Tibial nerve (tissue), 4 donors: ENCODE measurements around the gene ABCG2. TPM values are rescaled to one million over a fixed set of nuclear protein-coding genes. Genes with fewer than 3 reads are reported as not detected.

Source experiments
- DNase-seq, 2 donors: peaks; one replicate each; pipeline ENCODE4 v3.0.0-alpha.2; 2019; ENCODE audit warnings: low spot score in 2 of 2
- H3K27ac ChIP-seq, 4 donors: fragments of 200-600 bp; sonication (generic) in 3 of 4; one replicate each; pipeline ENCODE4 v1.5.1; 2017 to 2019; ENCODE audit warnings: mild to moderate bottlenecking in 1 of 4
- H3K27me3 ChIP-seq, 2 donors: fragments of 200-600 bp; sonication (generic) in 1 of 2; one replicate each; pipeline versions ENCODE4 v1.5.1 to v1.6.0; 2017 to 2019
- H3K36me3 ChIP-seq, 3 donors: fragments of 200-600 bp; sonication (generic); one replicate each; pipeline ENCODE4 v1.5.1; 2018 to 2019
- H3K4me1 ChIP-seq, 4 donors: fragments of 200-600 bp; sonication (generic) in 3 of 4; one replicate each; pipeline ENCODE4 v1.5.1; 2017 to 2019
- H3K4me3 ChIP-seq, 4 donors: fragments of 200-600 bp; sonication (generic) in 3 of 4; one replicate each; pipeline ENCODE4 v1.5.1; 2017 to 2019; ENCODE audit warnings: mild to moderate bottlenecking in 1 of 4, moderate library complexity in 1 of 4
- H3K9me3 ChIP-seq, 4 donors: fragments of 200-600 bp; sonication (generic) in 3 of 4; one replicate each; pipeline ENCODE4 v1.5.1; 2017 to 2019
- EP300 ChIP-seq, 2 donors: sonication (generic); formaldehyde crosslinking; IDR thresholded peaks; one replicate each; pipeline ENCODE4 v1.6.1; 2017; ENCODE audit warnings: antibody characterized with exemption in 2 of 2, mild to moderate bottlenecking in 1 of 2
- POLR2A ChIP-seq, 2 donors: fragments of 450-650 bp; IDR thresholded peaks; one replicate each; pipeline ENCODE4 v1.6.1; 2017; ENCODE audit warnings: antibody characterized with exemption in 2 of 2, mild to moderate bottlenecking in 2 of 2, moderate library complexity in 2 of 2
- WGBS, 2 donors: methylation state at CpG; one replicate each; pipeline ENCODE4 v1.1.5; 2018; 5-methylcytosine and 5-hydroxymethylcytosine counted together
- total RNA-seq, 4 donors: library from RNA; depleted of rRNA; stranded (reverse); fragments of >200 nt; gene quantifications; one replicate each; pipeline ENCODE4 v1.1.0, GENCODE V29; 2016
- TF ChIP-seq, protein P1 (sequence below), 5 experiments: fragments of 200-600 bp in 3 of 5; fragments of 450-650 bp in 2 of 5; sonication (generic) in 3 of 5; IDR thresholded peaks; one replicate each; pipeline ENCODE4 v1.5.1; 2016 to 2019; ENCODE audit warnings: antibody characterized with exemption in 5 of 5, mild to moderate bottlenecking in 3 of 5, moderate library complexity in 2 of 5

Gene ABCG2
- total RNA-seq, 4 donors from 2014 or later, result 5.3 to 12.0 (median 8.2) TPM

DNA sequence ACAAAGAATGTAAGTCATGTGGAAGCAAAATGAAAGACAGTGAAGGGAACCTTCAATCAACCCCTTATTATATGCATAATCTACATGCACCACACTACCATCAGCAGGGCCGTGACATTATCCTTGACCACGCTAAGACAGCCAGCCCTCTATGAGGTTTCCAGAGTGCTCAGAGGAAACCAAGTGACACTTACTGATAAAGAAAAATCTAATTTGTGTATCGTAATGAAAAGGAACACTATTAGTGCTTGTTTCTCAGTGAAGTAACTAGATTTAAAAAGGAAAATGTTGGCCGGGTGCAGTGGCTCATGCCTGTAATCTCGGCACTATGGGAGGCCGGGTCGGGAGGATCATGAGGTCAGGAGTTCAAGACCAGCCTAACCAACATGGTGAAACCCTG lies 56.4 kb downstream of the ABCG2 start:
- Histone ChIP-seq H3K4me1 (peaks cover 0 to 3% (median 0%) of the 10 kb centered on the region in 4 donors), H3K27me3 (no peaks in the 10 kb centered on the region), H3K27ac (no peak overlapping the region), H3K4me3 (no peak overlapping the region), H3K9me3 (no peaks in the 10 kb centered on the region), H3K36me3 (no peaks in the 10 kb centered on the region)
- 84 to 87% methylated on average over 7 of the region's 7 CpGs for WGBS, 2 donors
- TF ChIP-seq, protein P1, sequence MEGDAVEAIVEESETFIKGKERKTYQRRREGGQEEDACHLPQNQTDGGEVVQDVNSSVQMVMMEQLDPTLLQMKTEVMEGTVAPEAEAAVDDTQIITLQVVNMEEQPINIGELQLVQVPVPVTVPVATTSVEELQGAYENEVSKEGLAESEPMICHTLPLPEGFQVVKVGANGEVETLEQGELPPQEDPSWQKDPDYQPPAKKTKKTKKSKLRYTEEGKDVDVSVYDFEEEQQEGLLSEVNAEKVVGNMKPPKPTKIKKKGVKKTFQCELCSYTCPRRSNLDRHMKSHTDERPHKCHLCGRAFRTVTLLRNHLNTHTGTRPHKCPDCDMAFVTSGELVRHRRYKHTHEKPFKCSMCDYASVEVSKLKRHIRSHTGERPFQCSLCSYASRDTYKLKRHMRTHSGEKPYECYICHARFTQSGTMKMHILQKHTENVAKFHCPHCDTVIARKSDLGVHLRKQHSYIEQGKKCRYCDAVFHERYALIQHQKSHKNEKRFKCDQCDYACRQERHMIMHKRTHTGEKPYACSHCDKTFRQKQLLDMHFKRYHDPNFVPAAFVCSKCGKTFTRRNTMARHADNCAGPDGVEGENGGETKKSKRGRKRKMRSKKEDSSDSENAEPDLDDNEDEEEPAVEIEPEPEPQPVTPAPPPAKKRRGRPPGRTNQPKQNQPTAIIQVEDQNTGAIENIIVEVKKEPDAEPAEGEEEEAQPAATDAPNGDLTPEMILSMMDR (IDR thresholded peaks at IDR 0.05), result no peak
- TF ChIP-seq POLR2A (IDR thresholded peaks at IDR 0.05), result no peak
- TF ChIP-seq EP300 (IDR thresholded peaks at IDR 0.05), result no peak
- no peak for DNase-seq

DNA sequence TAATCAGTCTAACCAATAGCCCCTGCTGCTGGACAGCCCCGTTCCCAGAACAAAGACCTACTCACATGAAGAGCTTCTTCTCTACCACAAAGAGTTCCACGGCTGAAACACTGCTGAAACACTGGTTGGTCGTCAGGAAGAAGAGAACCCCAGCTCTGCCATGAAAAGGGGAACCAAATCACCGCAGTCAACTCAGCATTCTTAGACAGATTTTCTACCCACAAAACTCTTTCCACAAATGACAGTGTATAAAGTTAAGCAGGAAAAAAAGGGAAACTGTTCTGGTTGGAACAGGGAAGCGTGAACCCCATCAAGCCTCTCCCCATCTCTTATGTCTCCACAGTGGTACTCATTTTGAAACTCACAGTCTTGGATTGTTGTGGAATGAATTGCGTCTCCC lies 57.3 kb downstream of the ABCG2 start:
- no peaks in the 10 kb centered on the region for H3K9me3 ChIP-seq
- H3K27me3 ChIP-seq, result no peaks in the 10 kb centered on the region
- no peaks in the 10 kb centered on the region for H3K36me3 ChIP-seq
- H3K27ac ChIP-seq, result no peak overlapping the region
- no peaks in the 10 kb centered on the region for H3K4me1 ChIP-seq
- no peak for DNase-seq
- peak in 1 of 2 donors; percentile 26 for TF ChIP-seq EP300 (IDR thresholded peaks at IDR 0.05)
- TF ChIP-seq POLR2A (IDR thresholded peaks at IDR 0.05), result no peak
- TF ChIP-seq, protein P1 (IDR thresholded peaks at IDR 0.05), result no peak
- WGBS, 2 donors, result 73 to 78% methylated on average over 6 of the region's 6 CpGs
- H3K4me3 ChIP-seq, result no peak overlapping the region

DNA sequence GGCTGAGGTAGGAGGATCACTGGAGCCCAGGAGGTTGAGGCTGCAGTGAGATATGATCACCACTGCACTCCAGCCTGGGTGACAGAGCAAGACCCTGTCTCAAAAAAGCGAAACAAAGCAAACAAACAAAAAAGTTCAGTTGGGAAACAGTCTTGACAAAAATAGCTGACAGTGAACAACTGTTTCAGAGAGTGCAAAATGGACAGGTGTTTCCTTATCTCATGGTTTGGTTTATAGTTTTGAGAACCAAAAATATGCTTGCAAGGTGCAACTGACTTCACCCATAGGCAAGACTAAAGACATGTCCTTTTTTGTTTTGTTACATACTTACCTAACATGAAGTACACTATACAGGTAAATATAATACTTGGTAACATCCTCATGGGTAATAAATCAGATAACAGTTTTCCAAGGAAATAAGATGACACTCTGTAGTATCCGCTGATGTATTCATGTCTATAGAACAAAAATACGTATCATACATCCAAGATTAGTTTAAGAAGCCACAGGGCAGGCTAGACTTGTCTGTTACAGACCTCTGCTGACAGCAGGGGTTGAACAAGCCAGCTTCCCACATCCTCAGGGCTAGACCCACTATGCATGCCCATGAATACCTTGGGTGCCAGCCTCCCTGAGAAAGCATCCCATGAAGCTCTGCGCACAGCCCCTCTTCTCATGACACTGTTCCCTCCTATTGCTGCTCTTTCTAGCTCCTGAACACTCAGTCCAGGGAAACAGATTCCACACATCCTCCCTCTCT lies 59.3 kb downstream of the ABCG2 start:
- H3K4me3 ChIP-seq, result no peak overlapping the region
- no peaks in the 10 kb centered on the region for H3K9me3 ChIP-seq
- no peaks in the 10 kb centered on the region for H3K36me3 ChIP-seq
- no peak overlapping the region for H3K27ac ChIP-seq
- no peak for DNase-seq
- H3K4me1 ChIP-seq, result no peaks in the 10 kb centered on the region
- H3K27me3 ChIP-seq, result no peaks in the 10 kb centered on the region
- WGBS, 2 donors, result 94 to 95% methylated on average over 4 of the region's 4 CpGs
- TF ChIP-seq, protein P1 (IDR thresholded peaks at IDR 0.05), result no peak
- no peak for TF ChIP-seq POLR2A (IDR thresholded peaks at IDR 0.05)
- TF ChIP-seq EP300 (IDR thresholded peaks at IDR 0.05), result no peak

DNA sequence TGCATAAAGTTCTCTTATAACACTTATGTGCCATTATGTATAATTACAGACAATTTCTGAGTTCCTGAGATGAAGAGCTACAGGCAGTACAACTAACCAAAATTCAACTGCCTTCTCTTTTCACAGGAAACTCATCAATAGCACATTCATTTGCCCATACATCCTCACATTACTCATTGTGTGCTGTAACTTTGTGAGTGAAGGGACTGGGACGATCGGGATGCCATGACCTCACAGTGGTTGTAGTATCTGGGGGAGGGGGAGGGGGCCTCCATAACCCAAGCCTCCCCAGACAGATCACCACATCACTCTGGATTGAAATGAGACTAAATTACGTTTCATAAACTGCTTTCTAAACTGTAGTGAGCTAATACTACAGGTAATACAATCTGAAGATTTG lies 60.7 kb downstream of the ABCG2 start:
- Histone ChIP-seq H3K27me3 (no peaks in the 10 kb centered on the region), H3K27ac (no peak overlapping the region), H3K9me3 (no peaks in the 10 kb centered on the region), H3K4me3 (no peak overlapping the region), H3K36me3 (no peaks in the 10 kb centered on the region), H3K4me1 (no peaks in the 10 kb centered on the region)
- 52 to 69% methylated on average over 3 of the region's 3 CpGs for WGBS, 2 donors
- DNase-seq, result no peak
- TF ChIP-seq EP300 (IDR thresholded peaks at IDR 0.05) (no peak), POLR2A (IDR thresholded peaks at IDR 0.05) (no peak)
- TF ChIP-seq, protein P1 (IDR thresholded peaks at IDR 0.05), result no peak

DNA sequence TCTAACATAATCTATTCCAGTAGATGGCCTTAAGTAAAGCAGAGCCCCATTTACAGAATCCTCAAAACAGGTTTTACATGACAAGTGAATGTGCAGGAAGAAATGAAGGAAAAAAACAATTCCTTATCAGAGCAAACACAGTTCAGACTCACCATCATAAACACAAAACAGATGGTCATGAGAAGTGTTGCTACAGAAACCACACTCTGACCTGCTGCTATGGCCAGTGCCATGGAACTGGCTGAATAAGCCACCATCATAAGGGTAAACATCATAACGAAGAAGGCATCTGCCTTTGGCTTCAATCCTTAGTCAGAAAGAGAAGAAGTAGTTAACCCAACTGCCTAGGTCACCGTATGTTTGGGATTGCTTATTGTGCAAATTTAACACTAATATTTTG lies 61.1 kb downstream of the ABCG2 start:
- no peak overlapping the region for H3K4me3 ChIP-seq
- H3K9me3 ChIP-seq, result no peaks in the 10 kb centered on the region
- no peak overlapping the region for H3K27ac ChIP-seq
- H3K27me3 ChIP-seq, result no peaks in the 10 kb centered on the region
- TF ChIP-seq EP300 (IDR thresholded peaks at IDR 0.05) (no peak), POLR2A (IDR thresholded peaks at IDR 0.05) (no peak)
- TF ChIP-seq, protein P1 (IDR thresholded peaks at IDR 0.05), result no peak
- no peaks in the 10 kb centered on the region for H3K4me1 ChIP-seq
- no peaks in the 10 kb centered on the region for H3K36me3 ChIP-seq
- DNase-seq, result no peak
- 33 to 56% methylated on average over 2 of the region's 2 CpGs for WGBS, 2 donors
